HepG2 (cell line): ENCODE results near the gene SLFN14. TPM values are rescaled to one million over a fixed set of nuclear protein-coding genes. Genes with fewer than 3 reads are reported as not detected.
"Not testable (repeated sequence)": the region's sequence is repeated elsewhere in the genome, so short reads cannot be mapped to it uniquely, and the experiment has no call there.

Experiments
- ATAC-seq: fragments of 200-7000 bp; cut with Tn5 transposase; 3 replicates; pipeline ENCODE4 v1.9.1; 2020; ENCODE audit warnings: mild to moderate bottlenecking, moderate library complexity
- BruUV-seq: library from RNA; stranded (reverse); fragments of 400-500 nt; replicated peaks from 2 replicates; lab custom pipeline; 2021; lab: Mats Ljungman, UMichigan
- CTCF ChIA-PET: fragments of 300-600 bp; formaldehyde crosslinking; extraction: SDS; loops from one replicate; lab custom pipeline; 2021; ENCODE audit warnings: low total read pairs, inconsistent platforms, low intra/inter-chr PET ratio; lab: Yijun Ruan, JAX
- POLR2A ChIA-PET: fragments of 350-600 bp; sonication (Branson Sonifier 250); formaldehyde crosslinking; loops from one replicate; lab custom pipeline; 2020; ENCODE audit warnings: antibody characterized with exemption, inconsistent platforms; lab: Yijun Ruan, JAX
- DNase-seq: peaks from one replicate; pipeline ENCODE4 v3.0.0-alpha.2; 2015; ENCODE audit warnings: low spot score
- FAIRE-seq: peaks from 3 replicates; lab custom pipeline; 2011; peaks lifted over from hg19 to GRCh38; lab: Jason Lieb, UNC
- H2AFZ ChIP-seq: one replicate; pipeline ENCODE4 v1.6.1; 2011; ENCODE audit warnings: low read length, inconsistent platforms
- H3K27ac ChIP-seq: fragments of 300-600 bp; 3 replicates; pipeline ENCODE4 v1.8.0; 2011; ENCODE audit warnings: mixed run types, mild to moderate bottlenecking, mixed read lengths, low read length, inconsistent platforms; ENCODE audit not compliant: insufficient read depth; ENCODE audit errors: extremely low read length
- H3K27me3 ChIP-seq, 2 experiments: fragments of 200-600 bp in 1 of 2; 2 replicates in 1 of 2; 3 replicates in 1 of 2; pipeline versions ENCODE4 v1.6.0 to v1.8.0; 2011; ENCODE audit warnings: low read length in 2 of 2, mild to moderate bottlenecking in 2 of 2, moderate library complexity in 2 of 2, inconsistent platforms in 1 of 2; ENCODE audit not compliant: insufficient read depth in 2 of 2, control insufficient read depth in 1 of 2
- H3K36me3 ChIP-seq, 2 experiments: fragments of 200-600 bp in 1 of 2; replicated peaks in 1 of 2; 2 replicates in 1 of 2; 3 replicates in 1 of 2; pipeline versions ENCODE4 v1.5.1 to v1.8.0; 2011; ENCODE audit warnings: low read length in 2 of 2, inconsistent platforms in 1 of 2; ENCODE audit not compliant: insufficient read depth in 2 of 2, control insufficient read depth in 1 of 2
- H3K4me1 ChIP-seq: 2 replicates; pipeline ENCODE4 v1.5.1; 2012; ENCODE audit warnings: low read length, inconsistent platforms; ENCODE audit not compliant: insufficient read depth
- H3K4me2 ChIP-seq: 2 replicates; pipeline ENCODE4 v1.6.0; 2011; ENCODE audit warnings: low read depth, low read length, inconsistent platforms
- H3K4me3 ChIP-seq, 3 experiments: fragments of 200-600 bp in 1 of 3; sonication (generic), shearing (Covaris generic) in 1 of 3; replicated peaks in 1 of 3; 2 replicates each; pipeline ENCODE4 v1.5.1; 2011 to 2016; ENCODE audit warnings: low read length in 3 of 3, inconsistent platforms in 2 of 3, low read depth in 2 of 3, mild to moderate bottlenecking in 2 of 3, control low read depth in 1 of 3, mixed read lengths in 1 of 3; ENCODE audit not compliant: insufficient read depth in 1 of 3
- H3K79me2 ChIP-seq: one replicate; pipeline ENCODE4 v1.6.1; 2011; ENCODE audit warnings: low read length, inconsistent platforms; ENCODE audit not compliant: insufficient read depth
- H3K9ac ChIP-seq: 2 replicates; pipeline ENCODE4 v1.6.0; 2011; ENCODE audit warnings: mild to moderate bottlenecking, low read depth, low read length, inconsistent platforms; ENCODE audit not compliant: insufficient read depth
- H3K9me3 ChIP-seq: 2 replicates; pipeline ENCODE4 v1.5.1; 2012; ENCODE audit warnings: mild to moderate bottlenecking, low read length
- H4K20me1 ChIP-seq: 2 replicates; pipeline ENCODE4 v1.6.0; 2011; ENCODE audit warnings: inconsistent platforms, mild to moderate bottlenecking, low read length, moderate library complexity; ENCODE audit not compliant: insufficient read depth
- PAF1 ChIP-seq: IDR thresholded peaks from 2 replicates; pipeline ENCODE4 v1.6.1; 2016; ENCODE audit warnings: missing genetic modification reagents, missing compliant biosample characterization
- SAFB2 ChIP-seq: sonication (generic); formaldehyde crosslinking; IDR thresholded peaks from 2 replicates; pipeline ENCODE4 v1.5.1; 2020; ENCODE audit warnings: missing genetic modification reagents, low read depth, mild to moderate bottlenecking, borderline replicate concordance
- TBX3 ChIP-seq: fragments of 450-650 bp; IDR thresholded peaks from 2 replicates; pipeline ENCODE4 v1.6.1; 2017; ENCODE audit warnings: antibody characterized with exemption, mild to moderate bottlenecking, inconsistent platforms, borderline replicate concordance
- TRAFD1 ChIP-seq: sonication (generic); formaldehyde crosslinking; IDR thresholded peaks from 2 replicates; pipeline ENCODE4 v1.5.1; 2020; ENCODE audit warnings: missing genetic modification reagents, mild to moderate bottlenecking, borderline replicate concordance
- ZGPAT ChIP-seq: IDR thresholded peaks from 2 replicates; pipeline ENCODE4 v1.6.1; 2016; ENCODE audit warnings: mild to moderate bottlenecking
- ZNF382 ChIP-seq: sonication (generic); formaldehyde crosslinking; IDR thresholded peaks from 2 replicates; pipeline ENCODE4 v1.5.0; 2020; ENCODE audit warnings: missing genetic modification reagents, mild to moderate bottlenecking, borderline replicate concordance
- ZNF558 ChIP-seq: sonication (generic); formaldehyde crosslinking; IDR thresholded peaks from 2 replicates; pipeline ENCODE4 v1.9.0; 2022; ENCODE audit warnings: mild to moderate bottlenecking, missing genetic modification reagents, borderline replicate concordance
- ZNF704 ChIP-seq: sonication (generic); formaldehyde crosslinking; IDR thresholded peaks from 2 replicates; pipeline ENCODE4 v1.8.1; 2023; ENCODE audit warnings: mild to moderate bottlenecking, inconsistent platforms, moderate library complexity, missing genetic modification reagents, borderline replicate concordance
- WGBS: methylation state at CpG from one replicate; pipeline ENCODE4 v1.1.6; 2017; ENCODE audit warnings: low lambda C conversion rate; 5-methylcytosine and 5-hydroxymethylcytosine counted together
- in situ Hi-C: cut with HindIII; loops from 2 replicates; pipeline ENCODE4 v1.10.0; 2017; ENCODE audit warnings: low pct_unique_long_range_greater_than_20kb; ENCODE audit not compliant: extremely low pct_ligation_motif_present
- intact Hi-C: fragments of 100-400 bp; cut with micrococcal nuclease; formaldehyde crosslinking; loops from one replicate; pipeline ENCODE4 v1.10.0; 2022; ENCODE audit not compliant: unreplicated experiment
- polyA plus RNA-seq, 8 experiments: library from polyadenylated mRNA; depleted of rRNA in 3 of 8; stranded (reverse) in 7 of 8; unstranded in 1 of 8; fragments of >200 nt; fragmentation: Illumina TruSeq in 4 of 8; extraction: Trizol in 4 of 8; gene quantifications; 2 replicates each; pipeline versions ENCODE4 v1.2.1 to v1.2.3, GENCODE V29; 2011 to 2016; ENCODE audit warnings: low read depth in 4 of 8, missing spikeins in 1 of 8, mixed read lengths in 1 of 8; ENCODE audit not compliant: insufficient read depth in 1 of 8
- total RNA-seq, 5 experiments: library from RNA; depleted of rRNA; stranded (reverse); fragments of >200 nt; fragmentation: Illumina TruSeq; extraction: Trizol; gene quantifications; 2 replicates each; pipeline ENCODE4 v1.2.3, GENCODE V29; 2016; ENCODE audit warnings: low read depth in 1 of 5

SLFN14 gene
- total and polyA plus RNA-seq, 2 of the 13 experiments (the other 11 are each of a cell fraction or from before 2014, with no cell fraction given), result not detected

GRCh38 chr17:35519906-35520442, 40.6 kb downstream of the SLFN14 start (continued):
- TF ChIP-seq ZNF558 (CRISPR knock-in tag), result no peak
- no peak for TF ChIP-seq TRAFD1 (CRISPR knock-in tag)
- TF ChIP-seq PAF1 (CRISPR knock-in tag), result no peak
- TF ChIP-seq, all 625 proteins: peak for 0

GRCh38 chr17:35519439-35519838, 41.2 kb downstream of the SLFN14 start:
- no TSS peak for BruUV-seq
- intact Hi-C loops, result no loop called here
- TF ChIP-seq ZNF704 (CRISPR knock-in tag), result no peak
- TF ChIP-seq SAFB2 (CRISPR knock-in tag), result no peak
- TF ChIP-seq ZNF382, result no peak
- peak; percentile 36; the same call in 1 of the 2 replicates for TF ChIP-seq TBX3
- no peak for TF ChIP-seq ZGPAT (CRISPR knock-in tag)
- TF ChIP-seq, all 625 proteins: peak for 1
- Histone ChIP-seq H3K36me3 (no peaks in the 10 kb centered on the region), H3K9me3 (no peaks in the 10 kb centered on the region), H3K4me3 (no peak overlapping the region), H4K20me1 (no peaks in the 10 kb centered on the region), H3K79me2 (no peaks in the 10 kb centered on the region), H3K27me3 (no peaks in the 10 kb centered on the region; a peak in 1 of 5 replicates), H3K4me2 (no peak overlapping the region), H3K27ac (no peak overlapping the region), H2AFZ (no peak overlapping the region), H3K4me1 (no peaks in the 10 kb centered on the region), H3K9ac (no peak overlapping the region)
- ATAC-seq, result no peak
- ChIA-PET CTCF (no interaction called here), POLR2A (no interaction called here)
- in situ Hi-C loops, result no loop called here
- FAIRE-seq, result no peak
- WGBS, result 21% methylated on average over 3 of the region's 3 CpGs
- DNase-seq, result no peak

- H3K79me2 ChIP-seq, FAIRE-seq, H2AFZ ChIP-seq, CTCF ChIA-PET, DNase-seq, POLR2A ChIA-PET, intact Hi-C loops, H3K27me3 ChIP-seq, H3K9me3 ChIP-seq, in situ Hi-C loops, H4K20me1 ChIP-seq, H3K4me1 ChIP-seq, H3K9ac ChIP-seq, H3K27ac ChIP-seq, H3K4me3 ChIP-seq, H3K36me3 ChIP-seq, H3K4me2 ChIP-seq, BruUV-seq, ATAC-seq: not testable (repeated sequence)
- 1% methylated on average over 5 of the region's 5 CpGs for WGBS
Observed at GRCh38 chr17:35518431-35518830, 42.2 kb downstream of the SLFN14 start.
